ENCODE measurements around the gene HBG1. TPM values are rescaled to one million over a fixed set of nuclear protein-coding genes. Genes with fewer than 3 reads are reported as not detected.

Gene HBG1
- total RNA-seq, 4 donors from 2014 or later = not detected

DNA sequence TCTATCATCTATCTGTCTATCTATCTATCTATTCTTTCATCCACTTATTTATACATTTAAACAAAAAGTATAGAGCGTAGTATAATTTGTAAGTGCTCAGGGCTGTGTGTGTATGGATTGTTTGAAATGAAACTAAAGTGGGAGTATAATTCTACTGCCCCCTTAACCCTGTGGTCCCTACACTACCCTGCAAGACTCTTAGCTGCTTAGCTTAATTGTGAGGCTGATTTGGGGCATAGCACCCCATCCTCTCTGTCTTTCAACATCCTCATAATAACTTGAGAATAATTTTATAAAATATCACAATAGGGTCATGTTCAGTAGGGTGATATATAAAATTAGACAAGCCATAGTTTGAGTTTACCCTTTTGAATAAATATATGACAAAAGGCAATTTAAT, 40.4 kb upstream of the HBG1 start:
- no peak for DNase-seq
- H3K27me3 ChIP-seq = no peaks in the 10 kb centered on the region
- 88 to 92% methylated on average over 1 of the region's 1 CpG for WGBS, 2 donors
- no peak overlapping the region for H3K4me3 ChIP-seq
- TF ChIP-seq POLR2A (IDR thresholded peaks at IDR 0.05) = no peak
- TF ChIP-seq, protein P1, sequence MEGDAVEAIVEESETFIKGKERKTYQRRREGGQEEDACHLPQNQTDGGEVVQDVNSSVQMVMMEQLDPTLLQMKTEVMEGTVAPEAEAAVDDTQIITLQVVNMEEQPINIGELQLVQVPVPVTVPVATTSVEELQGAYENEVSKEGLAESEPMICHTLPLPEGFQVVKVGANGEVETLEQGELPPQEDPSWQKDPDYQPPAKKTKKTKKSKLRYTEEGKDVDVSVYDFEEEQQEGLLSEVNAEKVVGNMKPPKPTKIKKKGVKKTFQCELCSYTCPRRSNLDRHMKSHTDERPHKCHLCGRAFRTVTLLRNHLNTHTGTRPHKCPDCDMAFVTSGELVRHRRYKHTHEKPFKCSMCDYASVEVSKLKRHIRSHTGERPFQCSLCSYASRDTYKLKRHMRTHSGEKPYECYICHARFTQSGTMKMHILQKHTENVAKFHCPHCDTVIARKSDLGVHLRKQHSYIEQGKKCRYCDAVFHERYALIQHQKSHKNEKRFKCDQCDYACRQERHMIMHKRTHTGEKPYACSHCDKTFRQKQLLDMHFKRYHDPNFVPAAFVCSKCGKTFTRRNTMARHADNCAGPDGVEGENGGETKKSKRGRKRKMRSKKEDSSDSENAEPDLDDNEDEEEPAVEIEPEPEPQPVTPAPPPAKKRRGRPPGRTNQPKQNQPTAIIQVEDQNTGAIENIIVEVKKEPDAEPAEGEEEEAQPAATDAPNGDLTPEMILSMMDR (IDR thresholded peaks at IDR 0.05) = no peak
- no peaks in the 10 kb centered on the region for H3K4me1 ChIP-seq
- no peaks in the 10 kb centered on the region for H3K9me3 ChIP-seq
- no peaks in the 10 kb centered on the region for H3K36me3 ChIP-seq
- H3K27ac ChIP-seq = no peak overlapping the region
- intact Hi-C loops (cut with DNase I) = no loop called here

DNA sequence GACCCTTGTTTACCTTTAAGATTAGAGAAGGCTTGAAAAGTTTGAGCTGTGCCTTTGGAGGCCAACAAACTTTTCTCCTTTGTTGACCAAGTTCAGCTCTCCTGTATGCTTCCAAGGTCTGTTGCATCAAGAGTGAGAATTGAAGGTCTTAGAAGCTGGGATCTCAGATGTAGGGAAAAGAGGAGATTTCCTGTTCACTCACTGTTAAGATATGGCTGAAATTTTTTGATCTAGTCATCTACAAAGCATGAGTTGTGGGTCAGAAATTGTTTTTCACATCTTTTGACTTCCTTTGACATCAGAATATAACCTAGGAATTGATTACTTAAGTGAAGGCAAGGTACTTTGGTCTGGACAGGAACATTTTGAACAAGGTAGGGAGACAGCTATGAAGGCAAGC, 40.0 kb upstream of the HBG1 start:
- Histone ChIP-seq H3K4me3 (no peak overlapping the region), H3K36me3 (no peaks in the 10 kb centered on the region), H3K27ac (no peak overlapping the region), H3K4me1 (no peaks in the 10 kb centered on the region), H3K27me3 (no peaks in the 10 kb centered on the region), H3K9me3 (no peaks in the 10 kb centered on the region)
- no peak for TF ChIP-seq POLR2A (IDR thresholded peaks at IDR 0.05)
- TF ChIP-seq, protein P1 (IDR thresholded peaks at IDR 0.05) = no peak
- intact Hi-C loops (cut with DNase I) = no loop called here
- no peak for DNase-seq

DNA sequence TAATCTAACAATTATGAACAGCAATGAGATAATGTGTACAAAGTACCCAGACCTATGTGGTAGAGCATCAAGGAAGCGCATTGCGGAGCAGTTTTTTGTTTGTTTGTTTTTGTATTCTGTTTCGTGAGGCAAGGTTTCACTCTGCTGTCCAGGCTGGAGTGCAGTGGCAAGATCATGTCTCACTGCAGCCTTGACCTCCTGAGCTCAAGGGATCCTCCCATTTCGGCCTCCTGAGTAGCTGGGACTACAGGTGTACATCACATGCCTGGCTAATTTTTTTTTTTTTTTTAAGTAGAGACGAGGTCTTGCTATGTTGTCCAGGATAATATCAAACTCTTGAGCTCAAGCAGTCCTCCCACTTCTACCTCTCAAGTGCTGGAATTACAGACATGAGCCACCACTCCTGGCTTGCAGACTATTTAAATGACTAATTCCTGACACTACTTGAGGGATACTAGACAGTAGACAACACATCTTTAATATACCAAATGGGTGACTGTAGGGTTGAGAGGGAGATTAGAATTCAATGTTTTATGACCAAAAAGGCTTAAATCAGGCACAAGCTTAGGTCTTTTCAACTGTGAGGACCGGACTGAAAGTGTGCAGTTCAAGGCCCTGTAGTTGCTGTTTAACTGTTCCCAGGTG, 39.4 kb upstream of the HBG1 start:
- H3K27me3 ChIP-seq = no peaks in the 10 kb centered on the region
- DNase-seq = no peak
- 66 to 75% methylated on average over 6 of the region's 6 CpGs for WGBS, 2 donors
- H3K9me3 ChIP-seq = no peaks in the 10 kb centered on the region
- H3K36me3 ChIP-seq = no peaks in the 10 kb centered on the region
- TF ChIP-seq, protein P1 (IDR thresholded peaks at IDR 0.05) = no peak
- TF ChIP-seq POLR2A (IDR thresholded peaks at IDR 0.05) = no peak
- intact Hi-C loops (cut with DNase I) = no loop called here
- H3K4me1 ChIP-seq = no peaks in the 10 kb centered on the region
- H3K4me3 ChIP-seq = no peak overlapping the region
- no peak overlapping the region for H3K27ac ChIP-seq

DNA sequence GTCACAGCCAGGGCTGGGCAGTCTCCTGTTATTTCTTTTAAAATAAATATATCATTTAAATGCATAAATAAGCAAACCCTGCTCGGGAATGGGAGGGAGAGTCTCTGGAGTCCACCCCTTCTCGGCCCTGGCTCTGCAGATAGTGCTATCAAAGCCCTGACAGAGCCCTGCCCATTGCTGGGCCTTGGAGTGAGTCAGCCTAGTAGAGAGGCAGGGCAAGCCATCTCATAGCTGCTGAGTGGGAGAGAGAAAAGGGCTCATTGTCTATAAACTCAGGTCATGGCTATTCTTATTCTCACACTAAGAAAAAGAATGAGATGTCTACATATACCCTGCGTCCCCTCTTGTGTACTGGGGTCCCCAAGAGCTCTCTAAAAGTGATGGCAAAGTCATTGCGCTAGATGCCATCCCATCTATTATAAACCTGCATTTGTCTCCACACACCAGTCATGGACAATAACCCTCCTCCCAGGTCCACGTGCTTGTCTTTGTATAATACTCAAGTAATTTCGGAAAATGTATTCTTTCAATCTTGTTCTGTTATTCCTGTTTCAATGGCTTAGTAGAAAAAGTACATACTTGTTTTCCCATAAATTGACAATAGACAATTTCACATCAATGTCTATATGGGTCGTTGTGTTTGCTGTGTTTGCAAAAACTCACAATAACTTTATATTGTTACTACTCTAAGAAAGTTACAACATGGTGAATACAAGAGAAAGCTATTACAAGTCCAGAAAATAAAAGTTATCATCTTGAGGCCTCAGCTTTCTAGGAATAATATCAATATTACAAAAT, 38.6 kb upstream of the HBG1 start:
- TF ChIP-seq, protein P1 (IDR thresholded peaks at IDR 0.05) = no peak
- no peak for TF ChIP-seq POLR2A (IDR thresholded peaks at IDR 0.05)
- intact Hi-C loops (cut with DNase I) = no loop called here
- no peak for DNase-seq
- WGBS, 2 donors = 69 to 71% methylated on average over 7 of the region's 7 CpGs
- H3K36me3 ChIP-seq = no peaks in the 10 kb centered on the region
- H3K27ac ChIP-seq = no peak overlapping the region
- no peaks in the 10 kb centered on the region for H3K27me3 ChIP-seq
- no peaks in the 10 kb centered on the region for H3K9me3 ChIP-seq
- no peak overlapping the region for H3K4me3 ChIP-seq
- H3K4me1 ChIP-seq = no peaks in the 10 kb centered on the region

DNA sequence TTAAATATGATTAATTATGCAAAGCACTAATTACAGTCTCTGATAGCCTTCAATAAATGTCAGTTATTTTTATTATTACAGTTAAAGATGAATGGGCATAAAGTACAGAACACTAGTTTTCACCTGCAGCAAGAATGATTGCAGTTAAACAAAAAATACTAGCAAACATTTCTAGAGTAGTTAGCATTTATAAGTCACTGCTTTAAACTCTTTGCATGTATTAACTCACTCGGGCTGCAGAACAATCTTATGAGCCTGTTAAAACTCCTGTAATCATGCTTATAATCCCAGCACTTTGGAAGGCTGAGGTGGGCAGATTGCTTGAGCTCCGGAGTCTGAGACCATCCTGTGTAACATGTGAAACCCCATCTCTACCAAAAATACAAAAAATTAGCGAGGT, 37.2 kb upstream of the HBG1 start:
- no peak for DNase-seq
- Histone ChIP-seq H3K4me1 (no peaks in the 10 kb centered on the region), H3K9me3 (no peaks in the 10 kb centered on the region), H3K27ac (no peak overlapping the region), H3K27me3 (no peaks in the 10 kb centered on the region), H3K36me3 (no peaks in the 10 kb centered on the region), H3K4me3 (no peak overlapping the region)
- intact Hi-C loops (cut with DNase I) = no loop called here
- 58 to 75% methylated on average over 3 of the region's 3 CpGs for WGBS, 2 donors
- TF ChIP-seq, protein P1 (IDR thresholded peaks at IDR 0.05) = no peak
- no peak for TF ChIP-seq POLR2A (IDR thresholded peaks at IDR 0.05)

Measured in esophagus squamous epithelium (tissue), 5 donors.